Endothelial cell of umbilical vein (primary cell): ENCODE measurements around the gene POLRMT. TPM values are rescaled to one million over a fixed set of nuclear protein-coding genes. Genes with fewer than 3 reads are reported as not detected.
A peak's percentile ranks its signal among the peaks of the same experiment; 100 is the strongest.

Experiments used
- BruUV-seq: library from RNA; stranded (reverse); fragments of 400-500 nt; replicated peaks from 2 replicates; lab custom pipeline; 2021; lab: Mats Ljungman, UMichigan
- CTCF ChIA-PET: fragments of 300-600, 350-600 bp; sonication (Branson Sonifier 250); formaldehyde crosslinking; loops from one replicate; lab custom pipeline; 2021; ENCODE audit warnings: antibody characterized with exemption, inconsistent platforms; lab: Charles Lee
- POLR2A ChIA-PET: fragments of 300-600, 350-600 bp; sonication (Branson Sonifier 250); formaldehyde crosslinking; loops from one replicate; lab custom pipeline; 2021; ENCODE audit warnings: antibody characterized with exemption, inconsistent platforms; lab: Charles Lee
- DNase-seq: peaks from one replicate; pipeline ENCODE4 v3.0.0-alpha.2; 2011; ENCODE audit warnings: low read depth, low spot score
- FAIRE-seq: peaks from 2 replicates; lab custom pipeline; 2011; peaks lifted over from hg19 to GRCh38; lab: Jason Lieb, UNC
- H2AFZ ChIP-seq: 2 replicates; pipeline ENCODE4 v1.6.0; 2012; ENCODE audit warnings: low read depth, low read length, control low read depth, inconsistent platforms
- H3K27ac ChIP-seq: 2 replicates; pipeline ENCODE4 v1.5.1; 2011; ENCODE audit warnings: low read depth, mild to moderate bottlenecking, control low read depth, low read length, moderate library complexity; ENCODE audit not compliant: insufficient read depth
- H3K27me3 ChIP-seq, 2 experiments: 2 replicates each; pipeline versions ENCODE4 v1.6.0 to v1.6.1; 2011; ENCODE audit warnings: low read length in 2 of 2, mixed read lengths in 1 of 2; ENCODE audit not compliant: control insufficient read depth in 2 of 2, insufficient read depth in 2 of 2
- H3K36me3 ChIP-seq, 2 experiments: 2 replicates in 1 of 2; 3 replicates in 1 of 2; pipeline ENCODE4 v1.5.1; 2011; ENCODE audit warnings: low read length in 2 of 2, mild to moderate bottlenecking in 1 of 2, moderate library complexity in 1 of 2; ENCODE audit not compliant: control insufficient read depth in 2 of 2, insufficient read depth in 2 of 2; ENCODE audit errors: extremely low read depth in 1 of 2
- H3K4me1 ChIP-seq: 3 replicates; pipeline ENCODE4 v1.5.1; 2011; ENCODE audit warnings: mild to moderate bottlenecking, low read length; ENCODE audit not compliant: control insufficient read depth, insufficient read depth; ENCODE audit errors: extremely low read depth
- H3K4me2 ChIP-seq: 2 replicates; pipeline ENCODE4 v1.6.1; 2011; ENCODE audit warnings: low read length, control low read depth, mixed read lengths; ENCODE audit not compliant: insufficient read depth
- H3K4me3 ChIP-seq, 3 experiments: fragments of 200-600 bp in 1 of 3; sonication (generic), shearing (Covaris generic) in 1 of 3; replicated peaks in 1 of 3; 2 replicates each; pipeline ENCODE4 v1.5.1; 2011 to 2016; ENCODE audit warnings: control low read depth in 3 of 3, low read length in 3 of 3, mild to moderate bottlenecking in 2 of 3, inconsistent platforms in 1 of 3, low read depth in 1 of 3, moderate library complexity in 1 of 3; ENCODE audit not compliant: insufficient read depth in 1 of 3
- H3K79me2 ChIP-seq: 2 replicates; pipeline ENCODE4 v1.6.0; 2012; ENCODE audit warnings: low read length, inconsistent platforms; ENCODE audit not compliant: control insufficient read depth, insufficient read depth
- H3K9ac ChIP-seq: replicated peaks from 2 replicates; pipeline ENCODE3; 2011; ENCODE audit warnings: low read length, control low read depth; ENCODE audit not compliant: insufficient read depth; ENCODE audit errors: extremely low read depth
- H3K9me1 ChIP-seq: replicated peaks from 3 replicates; pipeline ENCODE4 v1.6.0; 2011; ENCODE audit warnings: mild to moderate bottlenecking, low read length; ENCODE audit not compliant: control insufficient read depth, insufficient read depth; ENCODE audit errors: extremely low read depth
- H3K9me3 ChIP-seq: replicated peaks from 2 replicates; pipeline ENCODE4 v1.5.1; 2012; ENCODE audit warnings: low read length, inconsistent platforms; ENCODE audit not compliant: control insufficient read depth, insufficient read depth
- H4K20me1 ChIP-seq: replicated peaks from 2 replicates; pipeline ENCODE3; 2011; ENCODE audit warnings: mild to moderate bottlenecking, low read length; ENCODE audit not compliant: control insufficient read depth, insufficient read depth; ENCODE audit errors: extremely low read depth
- EZH2 ChIP-seq: IDR thresholded peaks from 2 replicates; pipeline ENCODE4 v1.6.1; 2012; ENCODE audit warnings: borderline replicate concordance, low read depth, mild to moderate bottlenecking, moderate library complexity, low read length, inconsistent platforms; ENCODE audit not compliant: severe bottlenecking
- FOS ChIP-seq: IDR thresholded peaks from 2 replicates; pipeline ENCODE4 v1.6.1; 2011; ENCODE audit warnings: mild to moderate bottlenecking, low read length, moderate library complexity, borderline replicate concordance; ENCODE audit not compliant: insufficient read depth
- GATA2 ChIP-seq: IDR thresholded peaks from 2 replicates; pipeline ENCODE4 v1.7.0; 2011; ENCODE audit warnings: low read depth, mild to moderate bottlenecking, moderate library complexity, mixed read lengths, low read length; ENCODE audit not compliant: insufficient read length, insufficient read depth
- JUN ChIP-seq: IDR thresholded peaks from 2 replicates; pipeline ENCODE4 v1.6.1; 2011; ENCODE audit warnings: borderline replicate concordance, low read depth; ENCODE audit not compliant: insufficient read length, insufficient read depth
- MYC ChIP-seq: IDR thresholded peaks from one replicate; pipeline ENCODE4 v1.6.1; 2011; ENCODE audit warnings: mild to moderate bottlenecking, low read depth, low read length
- POLR2A ChIP-seq: IDR thresholded peaks from 2 replicates; pipeline ENCODE4 v1.6.1; 2012; ENCODE audit warnings: low read depth, mild to moderate bottlenecking, control low read depth, low read length
- POLR2AphosphoS5 ChIP-seq: IDR thresholded peaks from 2 replicates; pipeline ENCODE4 v1.6.1; 2012; ENCODE audit warnings: low read depth, mild to moderate bottlenecking, control low read depth, low read length, moderate library complexity; ENCODE audit not compliant: insufficient read depth
- dilution Hi-C: fragments of 300-500 bp; cut with MboI; formaldehyde crosslinking; loops from one replicate; pipeline ENCODE4 v1.15.0; 2019; ENCODE audit warnings: low sequenced_read_pairs; ENCODE audit not compliant: extremely low pct_ligation_motif_present
- intact Hi-C: fragments of 100-400 bp; cut with micrococcal nuclease; formaldehyde crosslinking; loops from one replicate; pipeline ENCODE4 v1.10.0; 2022
- polyA plus RNA-seq, 4 experiments: library from polyadenylated mRNA; depleted of rRNA in 3 of 4; stranded (reverse) in 3 of 4; unstranded in 1 of 4; fragments of >200 nt; gene quantifications; 2 replicates each; pipeline versions ENCODE4 v1.2.1 to v1.2.3, GENCODE V29; 2011 to 2012; ENCODE audit warnings: missing spikeins in 1 of 4
- total RNA-seq: library from RNA; stranded (reverse); gene quantifications from 2 replicates; pipeline ENCODE4 v1.2.3, GENCODE V29; 2021
- TF ChIP-seq, protein P1 (sequence below): IDR thresholded peaks from 2 replicates; pipeline ENCODE4 v1.6.1; 2011; ENCODE audit not compliant: insufficient read depth, insufficient read length
- TF ChIP-seq, protein P2 (sequence below), 2 donors: IDR thresholded peaks; 1 replicate in 1 of 2; 2 replicates in 1 of 2; pipeline ENCODE4 v1.5.1; 2011; ENCODE audit warnings: low read length in 2 of 2, mild to moderate bottlenecking in 2 of 2, moderate library complexity in 2 of 2, control low read depth in 1 of 2, inconsistent platforms in 1 of 2, low read depth in 1 of 2; ENCODE audit not compliant: insufficient read depth in 1 of 2; ENCODE audit errors: extremely low read depth in 1 of 2

POLRMT gene
- total and polyA plus RNA-seq, 2 donors (not counting 3 experiments of a cell fraction or from before 2014, with no cell fraction given) = 38.9 to 50.6 TPM

GRCh38 chr19:610071-610800 lies 23.1 kb downstream of the POLRMT start:
- Histone ChIP-seq H3K9me1 (no peaks in the 10 kb centered on the region), H3K4me1 (peaks cover 8% of the 10 kb centered on the region), H3K4me2 (no peak overlapping the region), H3K4me3 (no peak overlapping the region), H2AFZ (peak overlapping the region; percentile 50), H4K20me1 (no peaks in the 10 kb centered on the region), H3K79me2 (no peaks in the 10 kb centered on the region), H3K27ac (no peak overlapping the region), H3K36me3 (no peaks in the 10 kb centered on the region), H3K9ac (no peak overlapping the region), H3K27me3 (no peaks in the 10 kb centered on the region), H3K9me3 (no peaks in the 10 kb centered on the region)
- CTCF ChIA-PET = interaction anchor here (1.6 kb wide), 1 partner anchor 26 kb away, joined by 6 read pairs; no protein-coding TSS in a partner anchor
- intact Hi-C loops (no loop called here), dilution Hi-C loops (no loop called here)
- FAIRE-seq = no peak
- no peak for TF ChIP-seq GATA2
- TF ChIP-seq POLR2A = no peak
- no peak for TF ChIP-seq JUN
- TF ChIP-seq, protein P1, sequence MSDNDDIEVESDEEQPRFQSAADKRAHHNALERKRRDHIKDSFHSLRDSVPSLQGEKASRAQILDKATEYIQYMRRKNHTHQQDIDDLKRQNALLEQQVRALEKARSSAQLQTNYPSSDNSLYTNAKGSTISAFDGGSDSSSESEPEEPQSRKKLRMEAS = no peak
- no TSS peak for BruUV-seq
- no peak for DNase-seq
- POLR2A ChIA-PET = no interaction called here

DNA sequence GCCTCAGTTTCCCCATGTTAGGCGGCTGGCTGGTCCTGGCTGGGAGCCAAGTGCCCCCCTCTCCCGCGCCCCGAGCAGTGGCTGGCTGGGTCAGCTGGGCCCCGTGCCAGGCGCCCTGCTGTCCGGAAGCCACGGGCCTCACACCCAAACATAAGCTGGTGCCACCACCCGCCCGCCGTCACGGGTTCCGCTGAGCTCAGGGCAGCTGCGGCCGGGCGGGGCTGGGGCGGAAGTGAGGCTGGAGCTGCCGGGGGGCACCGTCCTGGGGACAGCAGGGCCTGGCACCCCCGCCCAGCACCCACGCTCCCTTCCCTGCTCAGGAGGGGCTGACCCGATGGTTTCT lies 24.4 kb downstream of the POLRMT start:
- POLR2A ChIA-PET = no interaction called here
- no TSS peak for BruUV-seq
- dilution Hi-C loops = no loop called here
- Histone ChIP-seq H3K9me3 (no peaks in the 10 kb centered on the region), H3K36me3 (no peaks in the 10 kb centered on the region), H3K4me3 (no peak overlapping the region), H3K79me2 (no peaks in the 10 kb centered on the region), H3K4me1 (peaks cover 8% of the 10 kb centered on the region), H3K9ac (no peak overlapping the region), H2AFZ (no peak overlapping the region), H3K4me2 (no peak overlapping the region), H3K27me3 (no peaks in the 10 kb centered on the region), H3K27ac (peak overlapping the region; percentile 7), H4K20me1 (no peaks in the 10 kb centered on the region), H3K9me1 (no peaks in the 10 kb centered on the region)
- no peak for FAIRE-seq
- intact Hi-C loops = no loop called here
- CTCF ChIA-PET = interaction anchor here (0.6 to 1.6 kb wide), 2 partner anchors 23 to 25 kb away, joined by 3 to 6 read pairs; no protein-coding TSS in a partner anchor
- no peak for DNase-seq
- TF ChIP-seq POLR2A (no peak), MYC (no peak), GATA2 (no peak), EZH2 (no peak), JUN (no peak), POLR2AphosphoS5 (no peak), FOS (no peak)
- TF ChIP-seq, protein P2, sequence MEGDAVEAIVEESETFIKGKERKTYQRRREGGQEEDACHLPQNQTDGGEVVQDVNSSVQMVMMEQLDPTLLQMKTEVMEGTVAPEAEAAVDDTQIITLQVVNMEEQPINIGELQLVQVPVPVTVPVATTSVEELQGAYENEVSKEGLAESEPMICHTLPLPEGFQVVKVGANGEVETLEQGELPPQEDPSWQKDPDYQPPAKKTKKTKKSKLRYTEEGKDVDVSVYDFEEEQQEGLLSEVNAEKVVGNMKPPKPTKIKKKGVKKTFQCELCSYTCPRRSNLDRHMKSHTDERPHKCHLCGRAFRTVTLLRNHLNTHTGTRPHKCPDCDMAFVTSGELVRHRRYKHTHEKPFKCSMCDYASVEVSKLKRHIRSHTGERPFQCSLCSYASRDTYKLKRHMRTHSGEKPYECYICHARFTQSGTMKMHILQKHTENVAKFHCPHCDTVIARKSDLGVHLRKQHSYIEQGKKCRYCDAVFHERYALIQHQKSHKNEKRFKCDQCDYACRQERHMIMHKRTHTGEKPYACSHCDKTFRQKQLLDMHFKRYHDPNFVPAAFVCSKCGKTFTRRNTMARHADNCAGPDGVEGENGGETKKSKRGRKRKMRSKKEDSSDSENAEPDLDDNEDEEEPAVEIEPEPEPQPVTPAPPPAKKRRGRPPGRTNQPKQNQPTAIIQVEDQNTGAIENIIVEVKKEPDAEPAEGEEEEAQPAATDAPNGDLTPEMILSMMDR (IDR thresholded peaks at IDR 0.05; ENCODE audit: extremely low read depth in 1 of 2, insufficient read depth in 1 of 2, low read depth in 1 of 2, low read length in 2 of 2) = no peak
- TF ChIP-seq, protein P1 = no peak
